Endometrial microvascular endothelial cells (primary cell): ENCODE measurements around the gene MSI2. TPM values are rescaled to one million over a fixed set of nuclear protein-coding genes. Genes with fewer than 3 reads are reported as not detected.

ENCODE experiments used
- in situ Hi-C: cut with HindIII; loops from 2 replicates; pipeline ENCODE4 v1.10.0; 2017; ENCODE audit warnings: low sequenced_read_pairs, low pct_unique_long_range_greater_than_20kb; ENCODE audit errors: inconsistent ontology term
- total RNA-seq: library from RNA; depleted of rRNA; stranded (reverse); fragments of >200 nt; gene quantifications from one replicate; pipeline ENCODE4 v1.2.3, GENCODE V29; 2015; ENCODE audit errors: inconsistent ontology term

MSI2 gene
- total RNA-seq, 1 donor from 2014 or later: 19.2 TPM

DNA sequence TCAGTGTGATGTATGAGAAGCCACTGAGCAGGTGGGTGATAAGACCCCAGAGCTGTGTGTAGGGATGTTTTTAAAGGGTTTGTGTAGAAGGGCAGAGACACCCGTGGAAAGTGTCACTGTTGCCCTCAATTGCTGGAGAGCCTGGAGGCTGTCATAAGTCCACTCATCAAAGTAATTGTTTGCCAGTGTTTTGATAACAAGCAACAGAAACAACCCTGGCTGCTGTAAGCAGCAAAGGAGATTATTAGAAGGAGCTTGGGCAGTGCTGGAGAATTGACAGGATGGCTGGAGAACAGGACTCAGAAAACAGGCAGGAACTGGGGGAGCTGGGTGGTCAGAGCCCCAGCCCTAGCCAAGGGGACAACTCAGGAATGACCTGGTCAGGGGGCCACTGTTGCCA lies 369.2 kb downstream of the MSI2 start:
- in situ Hi-C loops: no loop called here

DNA sequence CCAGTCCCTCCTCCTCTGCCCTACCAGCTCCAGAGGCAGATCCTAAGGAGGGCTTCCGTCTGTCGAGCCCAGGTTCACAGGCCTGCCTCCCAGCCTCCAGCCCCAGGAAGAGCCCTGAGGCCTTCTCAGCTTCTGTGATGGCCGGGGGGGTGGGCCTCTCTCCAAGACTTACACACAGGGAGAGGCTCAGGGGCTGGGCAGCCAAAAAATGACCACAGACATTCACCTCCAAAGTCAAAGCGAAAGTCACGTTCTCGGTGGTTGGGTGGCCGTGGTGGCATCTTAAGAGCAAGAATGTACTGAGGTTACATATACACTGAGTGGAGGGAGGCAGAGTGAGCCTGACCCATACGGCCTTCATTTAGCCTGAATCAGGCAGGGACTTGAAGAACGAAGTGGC lies 369.6 kb downstream of the MSI2 start:
- in situ Hi-C loops: no loop called here

DNA sequence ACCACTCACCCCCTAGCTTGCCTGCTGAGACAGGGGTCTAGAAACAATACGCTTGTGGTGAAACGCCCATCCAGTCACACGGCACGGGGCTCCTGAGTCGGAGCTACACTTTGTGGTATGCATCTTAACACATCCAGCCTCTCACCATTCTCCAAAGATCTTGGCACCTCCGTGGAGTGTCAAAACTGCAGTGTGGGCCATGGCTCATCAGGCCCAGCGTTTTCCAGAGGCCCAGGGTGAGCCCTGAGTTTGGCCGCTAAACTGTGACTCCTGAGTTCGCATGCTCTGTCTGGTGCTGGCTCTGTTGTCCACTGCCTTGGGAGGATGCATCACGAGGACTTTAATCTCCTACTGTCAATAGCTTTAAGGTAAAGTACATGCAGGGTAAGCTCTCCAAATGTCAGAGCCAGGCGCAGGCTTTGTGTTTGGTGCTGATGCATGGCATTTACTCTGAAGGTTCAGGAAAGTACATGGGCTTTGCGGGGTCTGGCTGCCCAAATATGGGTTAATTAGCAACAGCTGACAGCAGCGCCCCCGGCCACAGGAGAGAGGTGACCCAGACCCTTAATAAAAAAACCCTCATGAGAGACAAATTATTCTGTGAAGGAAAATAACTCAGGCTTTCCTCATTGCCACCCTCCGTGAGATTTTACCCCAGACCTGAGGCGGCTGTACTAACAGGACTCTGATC lies 370.3 kb downstream of the MSI2 start:
- in situ Hi-C loops: no loop called here

GRCh38 chr17:57627591-57627990 lies 371.3 kb downstream of the MSI2 start:
- in situ Hi-C loops: no loop called here

DNA sequence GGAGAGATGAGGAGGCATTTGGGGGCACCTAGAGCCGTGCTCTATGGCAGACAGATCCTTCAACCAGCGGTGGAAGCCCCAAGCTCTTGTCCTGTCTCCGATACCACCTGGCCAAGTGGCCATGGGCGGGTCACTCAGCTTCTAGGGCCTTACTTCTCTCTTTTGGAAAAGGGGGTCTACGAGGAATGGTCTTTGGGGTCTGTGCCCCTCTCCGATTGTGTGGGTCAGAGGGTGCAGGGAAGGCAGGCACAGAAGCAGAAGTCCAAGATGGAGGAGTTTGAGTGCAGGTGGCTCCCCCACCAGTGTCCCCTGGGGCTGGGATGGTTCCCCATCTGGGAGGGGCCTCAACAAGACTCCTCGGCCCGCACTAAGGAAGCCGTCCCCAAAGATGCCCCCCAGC lies 372.1 kb downstream of the MSI2 start:
- in situ Hi-C loops: no loop called here

DNA sequence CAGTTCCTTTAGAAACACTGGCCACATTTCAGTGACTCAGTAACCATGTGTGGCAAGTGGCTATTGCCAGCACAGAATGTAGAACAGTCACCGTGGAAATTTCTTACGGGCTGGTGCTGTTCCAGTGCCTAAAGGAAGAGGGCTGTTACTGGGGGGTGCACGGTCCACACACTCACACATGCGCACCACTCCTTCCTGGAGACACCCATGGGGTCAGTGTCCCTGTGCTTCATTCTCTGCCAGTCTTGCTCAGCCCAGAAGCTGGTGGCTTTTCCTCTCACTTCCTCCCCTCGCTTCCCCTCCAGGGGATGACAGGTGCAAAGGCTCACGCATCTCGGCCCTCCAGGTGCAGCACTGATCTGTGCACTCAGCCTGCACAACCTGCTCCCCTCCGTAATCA lies 373.1 kb downstream of the MSI2 start:
- in situ Hi-C loops: no loop called here

- in situ Hi-C loops: no loop called here
Measured at GRCh38 chr17:57629886-57630285, 373.6 kb downstream of the MSI2 start.

DNA sequence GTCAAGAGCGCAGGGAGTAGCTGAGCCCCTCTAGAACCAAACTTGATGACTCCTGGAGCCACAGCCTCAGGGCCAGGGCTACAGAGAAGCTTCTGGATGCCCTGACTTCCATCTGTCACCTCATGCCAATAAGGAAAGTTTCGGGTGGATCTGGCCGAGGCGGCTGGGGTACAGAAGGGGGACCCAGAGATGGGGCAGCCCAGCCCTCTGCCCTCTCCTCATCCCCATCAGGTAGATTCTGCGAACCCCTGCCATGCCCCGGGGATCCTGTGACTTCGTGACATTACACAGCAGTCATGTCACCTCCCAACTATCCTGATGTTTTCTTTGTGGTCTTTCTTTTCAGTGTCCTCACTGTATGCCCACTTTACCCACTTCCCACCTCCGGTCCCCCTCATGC lies 374.4 kb downstream of the MSI2 start:
- in situ Hi-C loops: no loop called here

- in situ Hi-C loops: no loop called here
Measured at GRCh38 chr17:57631871-57632270, 375.5 kb downstream of the MSI2 start.

GRCh38 chr17:57632294-57632693 lies 376.0 kb downstream of the MSI2 start:
- in situ Hi-C loops: no loop called here

- in situ Hi-C loops: no loop called here
Measured at GRCh38 chr17:57633236-57633635, 376.9 kb downstream of the MSI2 start.

DNA sequence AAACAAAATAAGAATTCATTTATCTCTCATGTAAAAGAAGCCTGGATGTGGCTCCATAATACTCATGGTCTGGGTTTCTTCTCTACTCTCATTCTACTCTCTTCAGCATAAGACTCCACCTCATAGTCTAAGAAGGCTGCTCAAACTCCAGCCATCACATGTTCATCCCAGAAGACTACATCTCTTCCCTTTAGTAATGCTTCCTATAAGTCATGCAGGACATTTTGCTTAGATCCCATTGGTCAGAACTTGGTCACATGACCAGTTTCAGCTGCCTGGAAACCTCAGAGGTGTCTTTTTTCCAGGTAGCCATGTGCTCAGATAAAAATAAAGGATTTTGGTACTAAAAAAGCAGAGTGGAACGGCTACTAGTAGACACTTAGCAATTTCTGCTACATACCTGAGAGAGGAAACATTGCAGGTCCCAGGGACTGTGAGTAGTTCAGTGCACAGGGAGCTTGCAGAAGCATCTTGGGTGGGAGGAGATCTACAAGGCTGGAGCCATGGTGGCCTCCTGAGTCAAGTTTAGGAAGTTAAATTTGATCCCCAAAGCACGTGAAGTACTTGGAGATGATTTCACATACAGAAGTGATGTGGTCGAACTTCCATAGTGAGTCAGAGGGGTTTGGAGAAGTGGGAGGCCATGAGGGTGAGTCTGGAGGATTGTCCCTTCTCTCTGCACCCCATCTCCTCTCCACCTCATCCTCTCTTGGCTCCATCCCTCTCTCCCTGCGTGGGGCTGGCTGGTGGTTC lies 378.6 kb downstream of the MSI2 start:
- in situ Hi-C loops: no loop called here

GRCh38 chr17:57636274-57636673 lies 380.0 kb downstream of the MSI2 start:
- in situ Hi-C loops: no loop called here

GRCh38 chr17:57636985-57637665 lies 380.8 kb downstream of the MSI2 start:
- in situ Hi-C loops: no loop called here

DNA sequence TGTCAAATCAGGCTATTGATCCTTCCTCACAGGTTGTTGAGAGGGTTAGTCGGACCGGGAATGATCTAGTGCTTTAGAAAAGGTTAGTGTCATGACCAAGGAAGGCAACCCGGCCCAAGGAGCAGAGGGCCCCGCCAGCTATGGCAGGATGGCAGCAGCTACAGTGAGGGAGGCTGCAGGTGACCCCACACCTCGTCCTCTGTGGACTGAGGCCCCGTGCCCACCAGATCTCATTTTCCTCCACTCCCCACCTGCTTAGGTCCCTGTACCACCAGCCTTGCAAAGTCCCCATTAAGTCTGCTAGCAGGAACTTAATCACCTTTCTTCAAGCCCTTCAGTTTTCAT lies 381.3 kb downstream of the MSI2 start:
- in situ Hi-C loops: no loop called here

DNA sequence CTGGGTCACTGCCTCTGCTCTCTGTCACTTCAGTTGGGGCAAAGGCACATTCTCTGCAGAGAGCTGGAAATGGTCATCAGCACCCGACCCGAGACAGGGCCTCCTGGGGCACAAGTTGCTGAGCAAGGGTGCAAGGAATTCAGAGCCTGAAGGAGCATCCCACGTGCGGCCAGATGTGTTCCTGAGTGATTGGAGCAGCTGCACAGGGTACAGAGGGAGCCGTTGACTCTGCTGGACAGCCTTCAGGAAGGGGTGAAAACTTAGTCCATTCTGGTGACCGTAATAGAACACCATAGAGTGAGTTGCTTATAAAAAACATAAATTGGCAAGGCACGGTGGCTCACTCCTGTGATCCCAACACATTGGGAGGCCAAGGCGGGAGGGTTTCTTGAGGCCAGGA lies 382.0 kb downstream of the MSI2 start:
- in situ Hi-C loops: no loop called here

- in situ Hi-C loops: no loop called here
Measured at GRCh38 chr17:57639381-57639780, 383.1 kb downstream of the MSI2 start.

DNA sequence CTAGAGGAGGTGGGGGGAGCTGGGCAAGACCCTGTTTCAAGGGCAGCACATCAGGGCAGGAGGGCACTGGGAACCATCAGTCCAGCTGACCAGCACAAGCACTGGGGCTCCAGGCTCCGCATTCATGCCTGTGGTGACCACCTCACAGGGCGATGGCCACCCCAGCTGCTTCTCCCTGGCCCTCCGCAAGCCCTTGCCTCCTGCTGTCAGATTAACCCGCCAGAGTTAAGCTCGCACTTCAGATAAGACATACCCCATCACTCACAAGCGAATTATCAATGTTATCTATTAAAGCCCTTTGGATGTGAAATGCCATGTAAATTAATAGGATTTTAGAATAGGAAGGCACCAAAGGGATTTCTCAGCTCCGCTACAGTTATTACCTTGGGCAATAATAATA lies 383.8 kb downstream of the MSI2 start:
- in situ Hi-C loops: no loop called here

DNA sequence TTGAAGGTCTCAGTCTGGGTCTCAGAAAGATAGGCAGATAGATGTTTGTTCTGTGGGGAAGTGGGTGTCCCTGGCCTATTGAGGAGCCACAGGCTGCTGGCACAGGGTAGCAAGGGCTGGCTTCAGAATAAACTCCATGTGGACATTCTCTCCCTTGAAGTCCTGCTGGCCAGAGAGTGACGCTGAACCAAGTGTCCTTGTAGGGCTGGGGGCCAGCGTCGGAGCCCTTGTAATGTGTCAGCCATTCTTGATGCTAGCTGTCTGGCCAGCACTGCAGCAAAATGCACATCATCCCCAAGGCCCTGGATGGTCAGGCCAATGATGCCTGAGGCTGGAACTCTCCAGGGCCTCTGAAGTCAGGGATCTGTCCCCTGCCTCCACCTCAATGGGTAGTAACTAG lies 385.4 kb downstream of the MSI2 start:
- in situ Hi-C loops: no loop called here

- in situ Hi-C loops: no loop called here
Measured at GRCh38 chr17:57643062-57643461, 386.7 kb downstream of the MSI2 start.
